ENCODE results near the gene ALG11. TPM values are rescaled to one million over a fixed set of nuclear protein-coding genes. Genes with fewer than 3 reads are reported as not detected.

ALG11 gene
- total and polyA plus RNA-seq, 9 donors, result 5.9 to 36.2 (median 26.9) TPM

- no peak for DNase-seq
- H3K36me3 ChIP-seq, result no peaks in the 10 kb centered on the region
- H3K4me1 ChIP-seq (ENCODE audit: insufficient read depth), result peaks cover 5% of the 10 kb centered on the region
- WGBS, 3 donors, result 0 to 1% (median 1%) methylated on average over 8 of the region's 8 CpGs
- H3K4me3 ChIP-seq, result peak overlapping the region; percentile 76
- TF ChIP-seq EP300 (IDR thresholded peaks at IDR 0.05) (no peak), POLR2A (IDR thresholded peaks at IDR 0.05) (no peak), CTCF (IDR thresholded peaks at IDR 0.05) (no peak)
- H3K9me3 ChIP-seq, result no peaks in the 10 kb centered on the region
- intact Hi-C loops (cut with DNase I), result no loop called here
- H3K27ac ChIP-seq, result peak overlapping the region in 1 of 2 donors; percentile 24
- no peaks in the 10 kb centered on the region for H3K27me3 ChIP-seq
Observed at GRCh38 chr13:52012512-52012836, 276 bp downstream of the ALG11 start.

- Histone ChIP-seq H3K27me3 (no peaks in the 10 kb centered on the region), H3K27ac (no peak overlapping the region), H3K4me1 (ENCODE audit: insufficient read depth) (no peaks in the 10 kb centered on the region), H3K9me3 (no peaks in the 10 kb centered on the region), H3K4me3 (no peak overlapping the region), H3K36me3 (no peaks in the 10 kb centered on the region)
- TF ChIP-seq EP300 (IDR thresholded peaks at IDR 0.05), result no peak
- no peak for TF ChIP-seq CTCF (IDR thresholded peaks at IDR 0.05)
- TF ChIP-seq POLR2A (IDR thresholded peaks at IDR 0.05), result no peak
- no peak for DNase-seq
- 94 to 97% (median 95%) methylated on average over 3 of the region's 3 CpGs for WGBS, 3 donors
- intact Hi-C loops (cut with DNase I), result no loop called here
Observed at GRCh38 chr13:52016296-52016695, 4.1 kb downstream of the ALG11 start.

GRCh38 chr13:52020191-52020590 lies 8.0 kb downstream of the ALG11 start:
- intact Hi-C loops (cut with DNase I), result no loop called here
- Histone ChIP-seq H3K4me3 (no peak overlapping the region), H3K36me3 (no peaks in the 10 kb centered on the region), H3K4me1 (ENCODE audit: insufficient read depth) (no peaks in the 10 kb centered on the region), H3K9me3 (no peaks in the 10 kb centered on the region), H3K27ac (no peak overlapping the region), H3K27me3 (no peaks in the 10 kb centered on the region)
- WGBS, 3 donors, result 98 to 99% (median 98%) methylated on average over 3 of the region's 3 CpGs
- no peak for DNase-seq
- TF ChIP-seq POLR2A (IDR thresholded peaks at IDR 0.05) (no peak), EP300 (IDR thresholded peaks at IDR 0.05) (no peak), CTCF (IDR thresholded peaks at IDR 0.05) (no peak)

- intact Hi-C loops (cut with DNase I), result no loop called here
- Histone ChIP-seq H3K36me3 (no peaks in the 10 kb centered on the region), H3K4me1 (ENCODE audit: insufficient read depth) (no peaks in the 10 kb centered on the region), H3K9me3 (peaks cover 0 to 6% of the 10 kb centered on the region in 2 donors), H3K4me3 (no peak overlapping the region), H3K27me3 (no peaks in the 10 kb centered on the region), H3K27ac (no peak overlapping the region)
- 95 to 100% (median 98%) methylated on average over 2 of the region's 2 CpGs for WGBS, 3 donors
- DNase-seq, result no peak
- TF ChIP-seq POLR2A (IDR thresholded peaks at IDR 0.05), result no peak
- no peak for TF ChIP-seq CTCF (IDR thresholded peaks at IDR 0.05)
- no peak for TF ChIP-seq EP300 (IDR thresholded peaks at IDR 0.05)
Observed at GRCh38 chr13:52022356-52022755, 10.2 kb downstream of the ALG11 start.

GRCh38 chr13:52024481-52024880 lies 12.3 kb downstream of the ALG11 start, which contains the start of gene UTP14C:
UTP14C (plus strand) TSS chr13:52024691; CDS start chr13:52028805, 4,114 bp downstream.
- no peak for TF ChIP-seq POLR2A (IDR thresholded peaks at IDR 0.05)
- TF ChIP-seq CTCF (IDR thresholded peaks at IDR 0.05), result no peak
- WGBS, 3 donors, result 96 to 98% (median 97%) methylated on average over 3 of the region's 3 CpGs
- H3K36me3 ChIP-seq, result no peaks in the 10 kb centered on the region

More at GRCh38 chr13:52024481-52024880, 12.3 kb downstream of the ALG11 start, which contains the start of gene UTP14C:
- Histone ChIP-seq H3K4me3 (no peak within 1 kb of the TSS), H3K9me3 (peaks cover 0 to 6% of the 10 kb centered on the region in 2 donors), H3K4me1 (ENCODE audit: insufficient read depth) (no peaks in the 10 kb centered on the region), H3K27me3 (no peaks in the 10 kb centered on the region), H3K27ac (no peak within 1 kb of the TSS)
- DNase-seq, result no peak
- intact Hi-C loops (cut with DNase I), result no loop called here

All from ovary (tissue), 9 donors.